Measurements from ENCODE around the gene SSBP2. TPM values are rescaled to one million over a fixed set of nuclear protein-coding genes. Genes with fewer than 3 reads are reported as not detected.
A peak's percentile ranks its signal among the peaks of the same experiment; 100 is the strongest.

The SSBP2 gene
- total RNA-seq, 6 donors from 2014 or later = 23.0 to 110 (median 32.9) TPM

DNA sequence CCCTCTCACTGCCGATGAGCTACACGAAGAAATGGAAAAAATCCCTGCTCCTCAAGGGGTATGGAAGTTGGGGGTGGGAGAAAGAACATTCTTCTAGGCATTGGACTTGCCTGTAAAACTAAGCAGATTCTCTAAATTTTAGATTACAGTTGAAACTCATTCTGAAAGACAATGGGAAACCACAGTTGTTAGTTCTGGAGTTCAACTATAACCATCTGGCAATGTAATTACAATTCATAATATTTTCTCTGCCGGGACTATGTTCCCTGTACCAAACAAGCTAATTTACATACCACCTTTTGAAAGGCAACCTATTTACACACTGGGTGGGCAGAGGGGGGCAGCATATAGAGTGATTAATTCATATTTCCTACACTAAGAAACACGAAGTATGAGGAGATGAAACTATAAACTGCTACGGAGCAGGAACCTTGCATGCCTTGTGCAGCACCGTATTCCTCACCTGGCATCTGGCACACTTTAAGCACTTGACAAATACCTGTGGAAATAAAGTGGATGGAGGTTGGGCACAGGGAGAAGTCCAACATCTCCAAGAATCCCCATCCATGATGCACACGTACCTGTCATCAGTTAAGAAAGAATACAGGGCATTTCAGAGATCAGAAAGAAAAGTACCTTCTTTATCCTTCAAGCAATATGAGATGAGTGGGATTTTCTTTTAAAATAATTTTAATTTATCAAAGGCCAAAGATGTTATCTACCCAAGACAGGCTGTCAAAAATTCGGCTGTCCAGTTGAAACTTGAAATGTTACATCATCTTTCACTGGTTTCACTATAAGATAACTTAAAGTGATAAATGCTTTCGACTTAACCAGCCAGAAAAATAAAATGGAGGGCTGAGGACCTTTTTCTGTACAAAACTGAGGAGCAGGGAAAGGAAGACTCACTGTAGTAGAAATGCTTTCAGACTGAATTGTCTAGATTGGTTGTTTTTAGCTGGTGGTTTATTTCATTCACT lies 54.2 kb downstream of the SSBP2 start:
- TF ChIP-seq POLR2AphosphoS5 (IDR thresholded peaks at IDR 0.05) = no peak
- no peak for TF ChIP-seq EP300 (IDR thresholded peaks at IDR 0.05)
- no peak for TF ChIP-seq POLR2A (IDR thresholded peaks at IDR 0.05)
- TF ChIP-seq, protein P1, sequence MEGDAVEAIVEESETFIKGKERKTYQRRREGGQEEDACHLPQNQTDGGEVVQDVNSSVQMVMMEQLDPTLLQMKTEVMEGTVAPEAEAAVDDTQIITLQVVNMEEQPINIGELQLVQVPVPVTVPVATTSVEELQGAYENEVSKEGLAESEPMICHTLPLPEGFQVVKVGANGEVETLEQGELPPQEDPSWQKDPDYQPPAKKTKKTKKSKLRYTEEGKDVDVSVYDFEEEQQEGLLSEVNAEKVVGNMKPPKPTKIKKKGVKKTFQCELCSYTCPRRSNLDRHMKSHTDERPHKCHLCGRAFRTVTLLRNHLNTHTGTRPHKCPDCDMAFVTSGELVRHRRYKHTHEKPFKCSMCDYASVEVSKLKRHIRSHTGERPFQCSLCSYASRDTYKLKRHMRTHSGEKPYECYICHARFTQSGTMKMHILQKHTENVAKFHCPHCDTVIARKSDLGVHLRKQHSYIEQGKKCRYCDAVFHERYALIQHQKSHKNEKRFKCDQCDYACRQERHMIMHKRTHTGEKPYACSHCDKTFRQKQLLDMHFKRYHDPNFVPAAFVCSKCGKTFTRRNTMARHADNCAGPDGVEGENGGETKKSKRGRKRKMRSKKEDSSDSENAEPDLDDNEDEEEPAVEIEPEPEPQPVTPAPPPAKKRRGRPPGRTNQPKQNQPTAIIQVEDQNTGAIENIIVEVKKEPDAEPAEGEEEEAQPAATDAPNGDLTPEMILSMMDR (IDR thresholded peaks at IDR 0.05) = no peak
- DNase-seq (no peak), ATAC-seq (ENCODE audit: low FRiP score in 2 of 2) (no peak)
- 75 to 80% methylated on average over 9 of the region's 9 CpGs for WGBS, 2 donors
- H3K27ac ChIP-seq = no peak overlapping the region
- H3K27me3 ChIP-seq = no peaks in the 10 kb centered on the region
- no peaks in the 10 kb centered on the region for H3K4me1 ChIP-seq
- no peaks in the 10 kb centered on the region for H3K36me3 ChIP-seq
- no peak overlapping the region for H3K4me3 ChIP-seq
- no peaks in the 10 kb centered on the region for H3K9me3 ChIP-seq

DNA sequence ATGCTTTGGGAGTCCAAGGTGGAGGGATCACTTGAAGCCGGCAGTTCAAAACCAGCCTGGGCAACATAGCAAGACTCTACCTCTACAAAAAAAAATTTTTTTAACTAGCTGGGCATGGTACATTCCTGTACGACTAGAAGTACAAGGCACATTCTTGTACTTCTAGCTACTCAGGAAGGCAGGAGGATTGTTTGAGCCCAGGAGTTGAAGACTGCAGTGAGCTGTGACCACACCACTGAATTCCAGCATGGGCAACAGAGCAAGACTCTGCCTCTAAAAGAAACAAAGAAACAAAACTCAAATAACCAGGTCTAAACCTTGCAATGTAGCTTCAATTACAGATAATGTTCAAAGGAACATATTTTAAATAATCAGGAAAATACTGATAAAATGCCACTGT lies 56.2 kb downstream of the SSBP2 start:
- WGBS, 2 donors = 80 to 100% methylated on average over 1 to 2 of the region's 2 CpGs
- no peak for DNase-seq

DNA sequence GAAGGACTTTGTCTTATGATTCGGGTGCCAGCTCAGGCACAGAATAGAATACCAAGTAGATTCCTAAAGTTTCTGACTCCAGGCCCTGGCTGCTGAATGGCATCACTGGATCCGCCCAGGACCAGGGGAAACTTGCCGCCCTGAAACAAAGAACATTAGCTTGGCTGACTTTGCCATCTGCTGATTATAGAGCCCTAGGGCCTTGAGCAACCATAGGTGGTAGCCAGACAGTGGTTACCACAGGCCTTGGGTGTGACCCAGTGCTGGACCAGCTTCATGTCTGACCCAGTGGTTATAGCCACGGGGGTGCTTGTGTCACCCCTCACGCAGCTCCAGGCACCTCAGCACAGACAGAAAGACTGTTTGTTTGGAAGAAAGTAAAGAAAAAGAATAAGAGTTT lies 62.7 kb downstream of the SSBP2 start:
- Histone ChIP-seq H3K9me3 (peaks cover 0 to 4% (median 1%) of the 10 kb centered on the region in 4 donors), H3K27ac (no peak overlapping the region), H3K36me3 (no peaks in the 10 kb centered on the region), H3K4me3 (no peak overlapping the region), H3K27me3 (no peaks in the 10 kb centered on the region), H3K4me1 (no peaks in the 10 kb centered on the region)
- 97 to 100% methylated on average over 5 of the region's 5 CpGs for WGBS, 2 donors
- ATAC-seq (ENCODE audit: low FRiP score in 2 of 2) (no peak), DNase-seq (no peak)
- TF ChIP-seq POLR2AphosphoS5 (IDR thresholded peaks at IDR 0.05) (no peak), EP300 (IDR thresholded peaks at IDR 0.05) (no peak), POLR2A (IDR thresholded peaks at IDR 0.05) (no peak)
- TF ChIP-seq, protein P1 (IDR thresholded peaks at IDR 0.05) = no peak

More for the DNA sequence above, 56.2 kb downstream of the SSBP2 start:
- Histone ChIP-seq H3K9me3 (peaks cover 0 to 4% (median 1%) of the 10 kb centered on the region in 4 donors), H3K27ac (no peak overlapping the region), H3K4me1 (no peaks in the 10 kb centered on the region), H3K27me3 (no peaks in the 10 kb centered on the region), H3K36me3 (no peaks in the 10 kb centered on the region), H3K4me3 (no peak overlapping the region)
- no peak for ATAC-seq (ENCODE audit: low FRiP score in 2 of 2)
- TF ChIP-seq, protein P1 (IDR thresholded peaks at IDR 0.05) = no peak
- TF ChIP-seq POLR2AphosphoS5 (IDR thresholded peaks at IDR 0.05) (no peak), POLR2A (IDR thresholded peaks at IDR 0.05) (no peak), EP300 (IDR thresholded peaks at IDR 0.05) (no peak)

DNA sequence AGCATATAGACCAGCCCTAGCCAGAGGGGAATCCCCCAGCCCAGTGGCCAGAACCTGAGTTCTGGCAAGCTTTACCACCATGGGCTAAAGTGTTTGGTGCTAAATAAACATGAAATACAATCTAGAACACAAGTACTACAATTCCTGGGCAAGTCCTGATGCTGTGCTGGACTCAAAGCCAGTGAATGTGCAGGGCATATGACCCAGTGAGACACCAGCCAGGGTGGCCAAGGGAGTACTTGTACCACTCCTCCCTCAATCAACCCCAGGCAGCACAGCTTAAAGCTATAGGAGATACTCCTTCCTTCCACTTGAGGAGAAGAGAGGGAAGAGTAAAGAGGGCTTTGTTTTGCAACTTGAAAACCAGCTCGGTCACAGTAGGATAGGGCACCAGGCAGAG lies 63.6 kb downstream of the SSBP2 start:
- peaks cover 0 to 4% (median 1%) of the 10 kb centered on the region in 4 donors for H3K9me3 ChIP-seq
- H3K27me3 ChIP-seq = no peaks in the 10 kb centered on the region
- H3K4me1 ChIP-seq = no peaks in the 10 kb centered on the region
- WGBS, 2 donors = 86 to 92% methylated on average over 1 of the region's 1 CpG
- H3K27ac ChIP-seq = no peak overlapping the region
- peak in 1 of 2 donors; percentile 49 for ATAC-seq (ENCODE audit: low FRiP score in 2 of 2)
- DNase-seq = no peak
- TF ChIP-seq, protein P1 (IDR thresholded peaks at IDR 0.05) = no peak
- no peak for TF ChIP-seq POLR2A (IDR thresholded peaks at IDR 0.05)
- TF ChIP-seq POLR2AphosphoS5 (IDR thresholded peaks at IDR 0.05) = no peak
- TF ChIP-seq EP300 (IDR thresholded peaks at IDR 0.05) = no peak
- no peak overlapping the region for H3K4me3 ChIP-seq
- no peaks in the 10 kb centered on the region for H3K36me3 ChIP-seq
